Osteoblast (primary cell): ENCODE measurements around the gene KCNIP3. TPM values are rescaled to one million over a fixed set of nuclear protein-coding genes. Genes with fewer than 3 reads are reported as not detected.

ENCODE experiments used
- DNase-seq: peaks from one replicate; pipeline ENCODE4 v3.0.0; 2011; ENCODE audit warnings: low spot score, mixed read lengths; ENCODE audit not compliant: insufficient read length; ENCODE audit errors: missing footprints
- H2AFZ ChIP-seq: 2 replicates; pipeline ENCODE4 v1.6.0; 2011; ENCODE audit warnings: mild to moderate bottlenecking, low read length
- H3K27ac ChIP-seq: 2 replicates; pipeline ENCODE4 v1.5.1; 2011; ENCODE audit warnings: mild to moderate bottlenecking, low read depth, low read length, moderate library complexity
- H3K27me3 ChIP-seq: 2 replicates; pipeline ENCODE4 v1.6.0; 2012; ENCODE audit warnings: mild to moderate bottlenecking, control low read depth, inconsistent platforms, low read length, moderate library complexity; ENCODE audit not compliant: insufficient read depth
- H3K36me3 ChIP-seq: 2 replicates; pipeline ENCODE4 v1.5.1; 2011; ENCODE audit warnings: mild to moderate bottlenecking, low read length, control low read depth, moderate library complexity; ENCODE audit not compliant: insufficient read depth
- H3K4me1 ChIP-seq: 2 replicates; pipeline ENCODE4 v1.5.1; 2011; ENCODE audit warnings: mild to moderate bottlenecking, low read length, control low read depth, moderate library complexity; ENCODE audit not compliant: insufficient read depth
- H3K4me2 ChIP-seq: 2 replicates; pipeline ENCODE4 v1.6.0; 2011; ENCODE audit warnings: mild to moderate bottlenecking, low read length; ENCODE audit not compliant: insufficient read depth
- H3K4me3 ChIP-seq: fragments of 200-600 bp; sonication (generic); 3 replicates; pipeline ENCODE4 v1.5.1; 2012; ENCODE audit warnings: mild to moderate bottlenecking, low read length, inconsistent platforms; ENCODE audit not compliant: insufficient read depth
- H3K79me2 ChIP-seq: 2 replicates; pipeline ENCODE4 v1.6.0; 2012; ENCODE audit warnings: mild to moderate bottlenecking, low read length, control low read depth, inconsistent platforms; ENCODE audit not compliant: insufficient read depth
- H3K9me3 ChIP-seq: 2 replicates; pipeline ENCODE4 v1.5.1; 2011; ENCODE audit warnings: low read depth, low read length, control low read depth
- H4K20me1 ChIP-seq: 2 replicates; pipeline ENCODE4 v1.6.0; 2012; ENCODE audit warnings: mild to moderate bottlenecking, low read length, control low read depth; ENCODE audit not compliant: insufficient read depth
- CTCF ChIP-seq: IDR thresholded peaks from 2 replicates; pipeline ENCODE4 v1.5.1; 2011; ENCODE audit warnings: mild to moderate bottlenecking, low read depth, low read length, moderate library complexity; ENCODE audit errors: extremely low read depth
- total RNA-seq: library from RNA; depleted of rRNA; stranded (reverse); fragments of >200 nt; gene quantifications from 2 replicates; pipeline ENCODE4 v1.2.3, GENCODE V29; 2012

The KCNIP3 gene
- total RNA-seq, 1 donor, result under 0.01 TPM

GRCh38 chr2:95386031-95386430 is 88.9 kb downstream of the KCNIP3 start:
- H3K27ac ChIP-seq, result no peak overlapping the region
- H4K20me1 ChIP-seq, result no peaks in the 10 kb centered on the region
- no peak for TF ChIP-seq CTCF

GRCh38 chr2:95387358-95387757 is 90.2 kb downstream of the KCNIP3 start:
- Histone ChIP-seq H4K20me1 (no peaks in the 10 kb centered on the region), H3K4me1 (no peaks in the 10 kb centered on the region), H3K36me3 (no peaks in the 10 kb centered on the region), H3K79me2 (no peaks in the 10 kb centered on the region), H3K4me2 (no peak overlapping the region), H3K4me3 (no peak overlapping the region), H2AFZ (no peak overlapping the region), H3K9me3 (no peaks in the 10 kb centered on the region), H3K27ac (no peak overlapping the region), H3K27me3 (peaks cover 5% of the 10 kb centered on the region)
- no peak for TF ChIP-seq CTCF
- peak; percentile 19 for DNase-seq

More at GRCh38 chr2:95386031-95386430, 88.9 kb downstream of the KCNIP3 start:
- no peak for DNase-seq
- H3K4me2 ChIP-seq, result no peak overlapping the region
- H3K79me2 ChIP-seq, result no peaks in the 10 kb centered on the region
- no peaks in the 10 kb centered on the region for H3K4me1 ChIP-seq
- no peak overlapping the region for H2AFZ ChIP-seq
- no peaks in the 10 kb centered on the region for H3K36me3 ChIP-seq
- H3K9me3 ChIP-seq, result no peaks in the 10 kb centered on the region
- H3K27me3 ChIP-seq, result peaks cover 5% of the 10 kb centered on the region
- H3K4me3 ChIP-seq, result no peak overlapping the region

GRCh38 chr2:95388091-95388692 is 91.0 kb downstream of the KCNIP3 start:
- Histone ChIP-seq H3K79me2 (no peaks in the 10 kb centered on the region), H3K4me3 (no peak overlapping the region), H3K9me3 (no peaks in the 10 kb centered on the region), H3K4me2 (no peak overlapping the region), H2AFZ (no peak overlapping the region), H3K36me3 (no peaks in the 10 kb centered on the region), H3K4me1 (no peaks in the 10 kb centered on the region), H4K20me1 (no peaks in the 10 kb centered on the region), H3K27me3 (peaks cover 5% of the 10 kb centered on the region), H3K27ac (no peak overlapping the region)
- no peak for TF ChIP-seq CTCF
- DNase-seq, result peak; percentile 42

- Histone ChIP-seq H3K27me3 (peaks cover 5% of the 10 kb centered on the region), H3K4me1 (no peaks in the 10 kb centered on the region), H3K4me2 (peak overlapping the region; percentile 32), H3K9me3 (no peaks in the 10 kb centered on the region), H3K36me3 (no peaks in the 10 kb centered on the region), H3K27ac (no peak overlapping the region), H3K4me3 (no peak overlapping the region), H4K20me1 (no peaks in the 10 kb centered on the region), H2AFZ (peak overlapping the region; percentile 89), H3K79me2 (no peaks in the 10 kb centered on the region)
- TF ChIP-seq CTCF, result no peak
- no peak for DNase-seq
Observed at GRCh38 chr2:95388856-95389244, 91.7 kb downstream of the KCNIP3 start.
